Brain pericyte (primary cell): ENCODE data around the gene C20orf141.
"Not testable (repeated sequence)": the region's sequence is repeated elsewhere in the genome, so short reads cannot be mapped to it uniquely, and the experiment has no call there.

Experiments
- DNase-seq: peaks from one replicate; pipeline ENCODE4 v3.0.0-alpha.2; 2012; ENCODE audit warnings: low read depth, low spot score

C20orf141 gene

GRCh38 chr20:2799688-2800520 is 14.9 kb upstream of the C20orf141 start:
- no peak for DNase-seq

GRCh38 chr20:2800521-2801285 is 14.1 kb upstream of the C20orf141 start, which contains the start of gene CPXM1:
CPXM1 (minus strand) TSS chr20:2800627; CDS start chr20:2800572, 55 bp downstream.
- DNase-seq = no peak

GRCh38 chr20:2801286-2801728 is 13.5 kb upstream of the C20orf141 start:
- no peak for DNase-seq

GRCh38 chr20:2804041-2804828 is 10.6 kb upstream of the C20orf141 start:
- DNase-seq = no peak

GRCh38 chr20:2804852-2805688 is 9.7 kb upstream of the C20orf141 start:
- no peak for DNase-seq

GRCh38 chr20:2805689-2806350 is 9.0 kb upstream of the C20orf141 start:
- DNase-seq = no peak

- no peak for DNase-seq
Measured at GRCh38 chr20:2806351-2806701, 8.5 kb upstream of the C20orf141 start.

- no peak for DNase-seq
Measured at GRCh38 chr20:2807019-2807418, 7.8 kb upstream of the C20orf141 start.

GRCh38 chr20:2807929-2808328 is 6.9 kb upstream of the C20orf141 start:
- DNase-seq = not testable (repeated sequence)

- no peak for DNase-seq
Measured at GRCh38 chr20:2809690-2810089, 5.1 kb upstream of the C20orf141 start.

- DNase-seq = no peak
Measured at GRCh38 chr20:2812189-2812588, 2.6 kb upstream of the C20orf141 start.

- DNase-seq = no peak
Measured at GRCh38 chr20:2814076-2814475, 711 bp upstream of the C20orf141 start.

GRCh38 chr20:2815242-2815900 is 584 bp downstream of the C20orf141 start:
- DNase-seq = no peak

- no peak for DNase-seq
Measured at GRCh38 chr20:2816030-2816582, 1.3 kb downstream of the C20orf141 start, which contains the start of gene TMEM239. TMEM239 (plus strand) TSS chr20:2816364; CDS start chr20:2816555, 191 bp downstream.

- no peak for DNase-seq
Measured at GRCh38 chr20:2816583-2817340, 2.0 kb downstream of the C20orf141 start.

GRCh38 chr20:2817341-2817726 is 2.5 kb downstream of the C20orf141 start:
- DNase-seq = no peak

GRCh38 chr20:2817891-2818595 is 3.3 kb downstream of the C20orf141 start:
- DNase-seq = no peak
